Natural killer cell treated with Interleukin-12 subunit alpha and Interleukin-12 subunit beta and Interleukin-15 and Interleukin-18, amount 100 ng/mL, for 72 hours (primary cell): Measurements from ENCODE around the gene NDUFA11. TPM values are rescaled to one million over a fixed set of nuclear protein-coding genes. Genes with fewer than 3 reads are reported as not detected.

Experiments used
- ATAC-seq, 2 donors: fragments of 150-1000 bp; cut with Tn5 transposase in 1 of 2; sonication (Bioruptor Pico), chemical (Tn5 transposase) in 1 of 2; 2 replicates each; pipeline ENCODE4 v1.10.0; 2021
- DNase-seq: peaks from one replicate; pipeline ENCODE4 v3.0.0; 2022; ENCODE audit warnings: low spot score
- H3K27ac Mint-ChIP-seq, 2 donors: 1 replicate in 1 of 2; 2 replicates in 1 of 2; pipeline ENCODE4 v1.8.0; 2022; ENCODE audit warnings: mixed read lengths in 2 of 2, mild to moderate bottlenecking in 1 of 2, moderate library complexity in 1 of 2
- H3K27me3 Mint-ChIP-seq, 2 donors: 1 replicate in 1 of 2; 2 replicates in 1 of 2; pipeline ENCODE4 v1.8.0; 2022; ENCODE audit warnings: mixed read lengths in 2 of 2
- H3K36me3 Mint-ChIP-seq: one replicate; pipeline ENCODE4 v1.8.0; 2022; ENCODE audit warnings: mixed read lengths
- H3K4me1 Mint-ChIP-seq, 2 donors: 1 replicate in 1 of 2; 2 replicates in 1 of 2; pipeline ENCODE4 v1.8.0; 2022; ENCODE audit warnings: low read depth in 2 of 2, mixed read lengths in 2 of 2, mild to moderate bottlenecking in 1 of 2
- H3K4me3 Mint-ChIP-seq: one replicate; pipeline ENCODE4 v1.8.0; 2022; ENCODE audit warnings: mixed read lengths
- H3K9me3 Mint-ChIP-seq: 2 replicates; pipeline ENCODE4 v1.8.0; 2022; ENCODE audit warnings: mixed read lengths
- total RNA-seq, 2 donors: library from RNA; stranded (reverse); gene quantifications; one replicate each; pipeline ENCODE4 v1.2.3, GENCODE V29; 2022

The NDUFA11 gene
- total RNA-seq, 2 donors from 2014 or later: 170 to 189 TPM

DNA sequence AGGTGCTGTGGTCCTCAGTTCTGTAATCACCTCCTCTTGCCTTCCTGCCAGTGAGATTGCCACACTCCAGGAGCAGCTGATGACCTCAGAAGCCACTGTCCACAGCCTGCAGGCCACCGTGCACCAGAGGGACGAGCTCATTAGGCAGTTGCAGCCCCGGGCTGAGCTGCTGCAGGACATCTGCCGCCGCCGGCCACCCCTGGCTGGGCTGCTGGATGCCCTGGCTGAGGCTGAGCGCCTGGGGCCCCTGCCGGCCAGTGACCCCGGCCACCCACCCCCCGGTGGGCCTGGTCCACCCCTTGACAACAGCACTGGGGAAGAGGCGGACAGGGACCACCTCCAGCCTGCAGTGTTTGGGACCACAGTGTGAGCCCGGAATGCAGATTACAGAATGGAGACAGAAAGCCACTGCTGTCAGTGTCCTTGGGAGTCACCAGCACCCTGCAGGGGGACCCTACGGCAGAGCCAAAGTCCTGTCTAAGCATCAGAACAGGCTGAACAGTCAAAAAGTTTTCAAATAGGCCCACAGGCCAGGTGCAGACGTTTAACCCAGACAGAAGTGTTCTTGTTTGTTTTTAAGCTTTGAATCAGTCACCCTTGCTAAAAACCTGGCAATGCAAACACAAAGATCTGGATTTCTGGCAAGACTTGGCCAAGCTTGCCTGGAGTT lies 5.3 kb upstream of the NDUFA11 start:
- Mint-ChIP-seq H3K4me1 (peaks cover 7% of the 10 kb centered on the region in 2 donors), H3K36me3 (no peaks in the 10 kb centered on the region), H3K27ac (no peak overlapping the region), H3K4me3 (no peak overlapping the region), H3K27me3 (no peaks in the 10 kb centered on the region), H3K9me3 (no peaks in the 10 kb centered on the region)
- no peak for ATAC-seq
- no peak for DNase-seq

GRCh38 chr19:5907241-5907640 lies 3.7 kb upstream of the NDUFA11 start:
- H3K9me3 Mint-ChIP-seq: no peaks in the 10 kb centered on the region
- no peak overlapping the region for H3K27ac Mint-ChIP-seq
- no peaks in the 10 kb centered on the region for H3K27me3 Mint-ChIP-seq
- DNase-seq (no peak), ATAC-seq (no peak)
- peaks cover 15 to 18% of the 10 kb centered on the region in 2 donors for H3K4me1 Mint-ChIP-seq
- H3K4me3 Mint-ChIP-seq: no peak overlapping the region
- no peaks in the 10 kb centered on the region for H3K36me3 Mint-ChIP-seq

- ATAC-seq: no peak
- Mint-ChIP-seq H3K36me3 (no peaks in the 10 kb centered on the region), H3K9me3 (no peaks in the 10 kb centered on the region)
Observed at GRCh38 chr19:5905114-5905778, 1.7 kb upstream of the NDUFA11 start.

DNA sequence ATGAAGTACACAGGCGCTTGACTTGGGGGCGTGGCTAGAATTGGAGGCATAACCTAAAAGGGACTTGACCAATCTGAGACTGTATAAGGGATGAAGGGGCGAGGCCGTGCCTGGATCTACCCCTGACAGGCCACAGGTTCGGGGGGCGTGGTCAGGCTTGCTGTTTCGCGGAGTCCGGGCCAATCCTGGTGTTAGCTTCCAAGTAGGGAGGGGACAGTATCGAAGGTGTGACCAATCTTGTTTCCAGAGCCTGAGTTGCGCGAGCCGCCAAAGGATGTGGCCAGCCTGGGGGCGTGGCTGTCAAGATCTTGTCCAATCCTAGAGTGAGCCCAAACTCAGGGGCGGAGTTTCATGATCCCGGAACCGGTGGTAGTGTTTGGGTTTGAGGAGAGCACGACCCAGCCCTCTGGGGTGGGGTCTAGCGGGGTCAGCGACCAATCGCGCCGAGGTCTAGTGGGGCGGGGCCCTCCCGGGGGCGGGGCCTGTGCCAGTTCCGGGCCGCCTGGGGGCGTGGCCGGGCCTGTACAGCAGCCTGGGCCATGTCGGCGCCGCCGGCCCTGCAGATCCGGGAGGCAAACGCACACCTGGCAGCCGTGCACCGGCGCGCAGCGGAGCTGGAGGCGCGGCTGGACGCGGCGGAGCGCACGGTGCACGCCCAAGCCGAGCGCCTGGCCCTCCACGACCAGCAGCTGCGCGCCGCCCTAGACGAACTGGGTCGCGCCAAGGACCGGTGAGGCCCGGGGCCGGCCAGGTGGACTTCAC lies 943 bp upstream of the NDUFA11 start, which contains the start of gene VMAC:
Gene VMAC (plus strand): TSS at position 521 of the 762 bp plus-strand sequence. CDS start 19 bp downstream, at position 540.
- peak within 1 kb of the TSS; percentile 95 for H3K4me3 Mint-ChIP-seq

More at GRCh38 chr19:5905114-5905778, 1.7 kb upstream of the NDUFA11 start:
- Mint-ChIP-seq H3K27ac (no peak overlapping the region), H3K4me1 (peaks cover 20 to 23% of the 10 kb centered on the region in 2 donors), H3K4me3 (peak overlapping the region; percentile 95), H3K27me3 (no peaks in the 10 kb centered on the region)
- no peak for DNase-seq

GRCh38 chr19:5903056-5903623 lies 450 bp downstream of the NDUFA11 start:
- ATAC-seq (no peak), DNase-seq (no peak)
- Mint-ChIP-seq H3K4me3 (peak overlapping the region; percentile 95), H3K27me3 (no peaks in the 10 kb centered on the region), H3K27ac (peak overlapping the region; percentile 96 to 97), H3K36me3 (no peaks in the 10 kb centered on the region), H3K9me3 (no peaks in the 10 kb centered on the region), H3K4me1 (peaks cover 23% of the 10 kb centered on the region in 2 donors)

More for the DNA sequence above, 943 bp upstream of the NDUFA11 start, which contains the start of gene VMAC:
- DNase-seq: peak; percentile 100
- Mint-ChIP-seq H3K27ac (peak within 1 kb of the TSS; percentile 96 to 97), H3K4me1 (peaks cover 23% of the 10 kb centered on the region in 2 donors), H3K27me3 (no peaks in the 10 kb centered on the region), H3K9me3 (no peaks in the 10 kb centered on the region), H3K36me3 (no peaks in the 10 kb centered on the region)
- ATAC-seq: peak; percentile 89 to 90

DNA sequence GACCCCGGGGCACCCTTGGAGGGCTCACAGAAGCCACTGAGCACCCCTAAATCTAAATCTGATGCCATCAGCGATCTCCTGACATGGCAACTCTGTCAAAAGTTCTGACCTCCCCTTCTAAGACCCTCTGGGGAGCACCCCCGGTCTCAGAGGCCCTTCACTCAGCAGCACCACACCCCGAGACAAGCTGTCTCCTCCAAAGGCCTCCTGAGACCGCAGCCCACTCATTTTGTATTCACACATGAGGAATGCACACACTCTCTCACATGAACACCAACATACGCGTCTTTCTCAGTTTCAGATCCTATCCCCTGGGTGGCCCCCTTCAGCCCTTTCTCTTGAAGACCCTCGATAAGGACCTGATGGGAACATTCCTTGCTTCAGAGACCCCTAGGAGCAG lies 2.6 kb downstream of the NDUFA11 start:
- H3K4me3 Mint-ChIP-seq: no peak overlapping the region
- ATAC-seq (no peak), DNase-seq (no peak)
- no peaks in the 10 kb centered on the region for H3K36me3 Mint-ChIP-seq
- H3K9me3 Mint-ChIP-seq: no peaks in the 10 kb centered on the region
- H3K27me3 Mint-ChIP-seq: no peaks in the 10 kb centered on the region
- no peak overlapping the region for H3K27ac Mint-ChIP-seq
- peaks cover 17 to 18% of the 10 kb centered on the region in 2 donors for H3K4me1 Mint-ChIP-seq

- Mint-ChIP-seq H3K27ac (no peak overlapping the region), H3K9me3 (no peaks in the 10 kb centered on the region), H3K4me1 (peaks cover 17 to 18% of the 10 kb centered on the region in 2 donors), H3K36me3 (no peaks in the 10 kb centered on the region), H3K4me3 (no peak overlapping the region), H3K27me3 (no peaks in the 10 kb centered on the region)
- DNase-seq: no peak
- ATAC-seq: no peak
Observed at GRCh38 chr19:5899728-5900526, 3.7 kb downstream of the NDUFA11 start.

GRCh38 chr19:5897189-5897969 lies 6.2 kb downstream of the NDUFA11 start:
- Mint-ChIP-seq H3K27ac (no peak overlapping the region), H3K4me1 (peaks cover 5 to 8% of the 10 kb centered on the region in 2 donors), H3K36me3 (no peaks in the 10 kb centered on the region), H3K9me3 (no peaks in the 10 kb centered on the region), H3K27me3 (no peaks in the 10 kb centered on the region), H3K4me3 (no peak overlapping the region)
- DNase-seq (no peak), ATAC-seq (peak in 1 of 2 donors; percentile 7)

GRCh38 chr19:5896365-5897076 lies 7.1 kb downstream of the NDUFA11 start:
- no peak overlapping the region for H3K27ac Mint-ChIP-seq
- DNase-seq (no peak), ATAC-seq (no peak)
- peaks cover 5 to 11% of the 10 kb centered on the region in 2 donors for H3K4me1 Mint-ChIP-seq
- H3K27me3 Mint-ChIP-seq: no peaks in the 10 kb centered on the region
- H3K36me3 Mint-ChIP-seq: no peaks in the 10 kb centered on the region
- H3K4me3 Mint-ChIP-seq: no peak overlapping the region
- H3K9me3 Mint-ChIP-seq: no peaks in the 10 kb centered on the region

DNA sequence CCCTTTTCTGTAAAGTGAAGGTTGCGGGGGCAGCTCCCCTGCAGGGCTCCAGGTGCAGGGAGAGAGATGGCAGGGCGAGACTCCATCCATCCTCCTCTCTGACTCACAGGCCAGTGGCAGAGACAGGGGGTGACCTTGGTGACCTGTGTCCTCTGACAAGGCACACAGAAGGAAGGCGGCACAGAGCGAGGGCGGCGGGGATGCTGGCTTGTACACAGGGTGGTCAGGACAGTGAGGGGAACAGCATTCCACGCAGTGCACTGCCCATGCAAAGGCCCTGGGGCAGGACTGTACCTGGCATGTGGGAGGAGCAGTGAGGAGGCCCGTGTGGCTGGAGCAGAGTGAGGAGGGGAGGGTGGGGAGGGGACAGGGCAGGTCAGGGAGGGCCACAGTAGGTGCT lies 7.7 kb downstream of the NDUFA11 start:
- ATAC-seq (no peak), DNase-seq (no peak)
- H3K4me3 Mint-ChIP-seq: no peak overlapping the region
- no peak overlapping the region for H3K27ac Mint-ChIP-seq
- H3K36me3 Mint-ChIP-seq: no peaks in the 10 kb centered on the region
- no peaks in the 10 kb centered on the region for H3K27me3 Mint-ChIP-seq
- H3K9me3 Mint-ChIP-seq: no peaks in the 10 kb centered on the region
- peaks cover under 1 to 7% of the 10 kb centered on the region in 2 donors for H3K4me1 Mint-ChIP-seq

- H3K9me3 Mint-ChIP-seq: no peaks in the 10 kb centered on the region
- no peak for ATAC-seq
- DNase-seq: no peak
- H3K4me1 Mint-ChIP-seq: peaks cover 0 to 7% of the 10 kb centered on the region in 2 donors
- no peaks in the 10 kb centered on the region for H3K27me3 Mint-ChIP-seq
- H3K27ac Mint-ChIP-seq: no peak overlapping the region
- no peak overlapping the region for H3K4me3 Mint-ChIP-seq
- H3K36me3 Mint-ChIP-seq: no peaks in the 10 kb centered on the region
Observed at GRCh38 chr19:5895409-5895808, 8.2 kb downstream of the NDUFA11 start.
